Lung (tissue), 12 donors: ENCODE data around the gene EHMT1. TPM values are rescaled to one million over a fixed set of nuclear protein-coding genes. Genes with fewer than 3 reads are reported as not detected.
A peak's percentile ranks its signal among the peaks of the same experiment; 100 is the strongest.

Experiments used
- ATAC-seq: fragments of 200-7000 bp; cut with Tn5 transposase; one replicate; pipeline ENCODE4 v1.9.1; 2020; ENCODE audit warnings: moderate number of reproducible peaks; ENCODE audit not compliant: insufficient read depth, low FRiP score
- DNase-seq, 3 donors: peaks; one replicate each; pipeline ENCODE4 v3.0.0-alpha.2; 2013 to 2017
- H3K27ac ChIP-seq, 2 donors: one replicate each; pipeline ENCODE4 v1.5.1; 2013; ENCODE audit warnings: mild to moderate bottlenecking in 2 of 2, moderate library complexity in 2 of 2, control low read depth in 1 of 2, inconsistent platforms in 1 of 2, low read depth in 1 of 2, low read length in 1 of 2
- H3K27me3 ChIP-seq, 3 donors: one replicate each; pipeline ENCODE4 v1.5.1; 2013; ENCODE audit warnings: low read length in 2 of 3; ENCODE audit not compliant: control insufficient read depth in 3 of 3, insufficient read depth in 3 of 3
- H3K36me3 ChIP-seq, 4 donors: one replicate each; pipeline ENCODE4 v1.5.1; 2013; ENCODE audit warnings: low read length in 4 of 4, mild to moderate bottlenecking in 1 of 4, moderate library complexity in 1 of 4; ENCODE audit not compliant: control insufficient read depth in 4 of 4, insufficient read depth in 4 of 4
- H3K4me1 ChIP-seq, 5 donors: one replicate each; pipeline ENCODE4 v1.5.1; 2013; ENCODE audit warnings: low read length in 5 of 5, mild to moderate bottlenecking in 2 of 5, moderate library complexity in 1 of 5; ENCODE audit not compliant: control insufficient read depth in 5 of 5, insufficient read depth in 5 of 5
- H3K4me3 ChIP-seq: one replicate; pipeline ENCODE4 v1.5.1; 2013; ENCODE audit warnings: mild to moderate bottlenecking, control low read depth, moderate library complexity
- H3K9ac ChIP-seq, 2 donors: one replicate each; pipeline ENCODE4 v1.5.1; 2013; ENCODE audit warnings: low read length in 2 of 2, control low read depth in 1 of 2; ENCODE audit not compliant: insufficient read depth in 1 of 2
- H3K9me3 ChIP-seq, 4 donors: one replicate each; pipeline ENCODE4 v1.5.1; 2013; ENCODE audit warnings: low read length in 3 of 4, mild to moderate bottlenecking in 1 of 4, moderate library complexity in 1 of 4; ENCODE audit not compliant: control insufficient read depth in 4 of 4, insufficient read depth in 3 of 4
- WGBS, 2 donors: extraction: QIAGEN DNeasy Blood & Tissue Kit; methylation state at CpG; one replicate each; pipeline ENCODE4 v1.1.7; 2013; 5-methylcytosine and 5-hydroxymethylcytosine counted together
- polyA plus RNA-seq, 2 donors: library from polyadenylated mRNA; stranded (reverse); fragments of 200-250 nt; gene quantifications; one replicate each; pipeline ENCODE4 v1.2.1, GENCODE V29; 2013
- total RNA-seq, 2 donors: library from RNA; depleted of rRNA in 1 of 2; stranded (reverse); fragments of >200 nt in 1 of 2; gene quantifications; one replicate each; pipeline ENCODE4 v1.2.1, GENCODE V29; 2014 to 2021
- TF ChIP-seq, protein P1 (sequence below): IDR thresholded peaks from 2 replicates; pipeline ENCODE4 v1.5.1; 2012; ENCODE audit warnings: mild to moderate bottlenecking; ENCODE audit errors: control extremely low read depth, extremely low read depth
- donor health status: control.
- donor health status: control.
- donor health status: Bipolar disorder and iron deficiency.
- donor health status: healthy.
- donor health status: DM: yes; HTN: yes; CAD: no.

Gene EHMT1
- total and polyA plus RNA-seq, 4 donors: 32.2 to 91.5 (median 58.1) TPM

GRCh38 chr9:137588891-137589290 lies 29.9 kb upstream of the EHMT1 start:
- Histone ChIP-seq H3K27ac (no peak overlapping the region), H3K9me3 (no peaks in the 10 kb centered on the region), H3K9ac (no peak overlapping the region), H3K4me1 (peaks cover 0 to 19% (median 3%) of the 10 kb centered on the region in 5 donors), H3K27me3 (no peaks in the 10 kb centered on the region), H3K4me3 (no peak overlapping the region), H3K36me3 (peaks cover 0 to 24% (median 19%) of the 10 kb centered on the region in 4 donors)
- no peak for DNase-seq
- ATAC-seq: no peak
- WGBS, 2 donors: 90 to 94% methylated on average over 6 of the region's 6 CpGs
- TF ChIP-seq, protein P1, sequence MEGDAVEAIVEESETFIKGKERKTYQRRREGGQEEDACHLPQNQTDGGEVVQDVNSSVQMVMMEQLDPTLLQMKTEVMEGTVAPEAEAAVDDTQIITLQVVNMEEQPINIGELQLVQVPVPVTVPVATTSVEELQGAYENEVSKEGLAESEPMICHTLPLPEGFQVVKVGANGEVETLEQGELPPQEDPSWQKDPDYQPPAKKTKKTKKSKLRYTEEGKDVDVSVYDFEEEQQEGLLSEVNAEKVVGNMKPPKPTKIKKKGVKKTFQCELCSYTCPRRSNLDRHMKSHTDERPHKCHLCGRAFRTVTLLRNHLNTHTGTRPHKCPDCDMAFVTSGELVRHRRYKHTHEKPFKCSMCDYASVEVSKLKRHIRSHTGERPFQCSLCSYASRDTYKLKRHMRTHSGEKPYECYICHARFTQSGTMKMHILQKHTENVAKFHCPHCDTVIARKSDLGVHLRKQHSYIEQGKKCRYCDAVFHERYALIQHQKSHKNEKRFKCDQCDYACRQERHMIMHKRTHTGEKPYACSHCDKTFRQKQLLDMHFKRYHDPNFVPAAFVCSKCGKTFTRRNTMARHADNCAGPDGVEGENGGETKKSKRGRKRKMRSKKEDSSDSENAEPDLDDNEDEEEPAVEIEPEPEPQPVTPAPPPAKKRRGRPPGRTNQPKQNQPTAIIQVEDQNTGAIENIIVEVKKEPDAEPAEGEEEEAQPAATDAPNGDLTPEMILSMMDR: no peak

DNA sequence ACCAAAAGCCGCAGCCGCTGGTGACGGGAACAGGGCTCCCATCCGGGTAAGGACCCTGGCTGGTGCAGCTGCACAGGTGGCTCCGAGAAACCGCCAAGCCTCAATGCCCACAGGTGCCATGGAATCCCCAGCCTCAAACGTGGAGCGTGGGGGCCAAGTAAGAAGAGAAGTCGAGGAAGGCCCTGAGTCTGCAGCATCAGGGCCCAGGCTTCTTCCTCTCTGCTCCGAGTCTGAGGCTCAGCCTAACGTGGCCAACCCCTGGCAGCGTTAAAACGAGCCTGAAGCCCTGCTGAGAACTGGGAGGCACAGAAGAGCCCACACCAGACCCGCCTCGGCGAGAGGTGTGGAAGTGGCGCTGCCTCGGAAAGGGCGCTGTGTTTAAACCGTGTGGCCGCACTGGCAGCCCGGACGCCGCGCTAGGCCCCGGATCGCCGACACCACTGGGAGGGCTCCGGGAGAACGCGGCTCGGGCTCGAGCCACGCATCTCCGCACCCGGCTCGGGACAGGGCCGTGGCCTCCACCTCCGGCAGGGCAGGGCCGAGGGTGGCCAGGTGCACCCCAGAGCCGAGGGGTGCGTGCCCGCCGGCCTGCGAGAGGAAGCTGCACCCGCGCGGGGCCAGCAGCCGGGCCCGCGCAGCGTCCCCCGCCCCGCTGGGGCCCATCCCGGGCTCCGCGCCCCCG lies 29.2 kb upstream of the EHMT1 start:
- Histone ChIP-seq H3K4me1 (peaks cover 0 to 19% (median 3%) of the 10 kb centered on the region in 5 donors), H3K9ac (peak overlapping the region; percentile 46 to 65), H3K9me3 (no peaks in the 10 kb centered on the region), H3K4me3 (peak overlapping the region; percentile 69), H3K36me3 (peaks cover 0 to 22% (median 16%) of the 10 kb centered on the region in 4 donors), H3K27ac (no peak overlapping the region), H3K27me3 (no peaks in the 10 kb centered on the region)
- TF ChIP-seq, protein P1: no peak
- ATAC-seq (no peak), DNase-seq (no peak)
- WGBS, 2 donors: 7 to 12% methylated on average over 45 to 58 of the region's 58 CpGs

DNA sequence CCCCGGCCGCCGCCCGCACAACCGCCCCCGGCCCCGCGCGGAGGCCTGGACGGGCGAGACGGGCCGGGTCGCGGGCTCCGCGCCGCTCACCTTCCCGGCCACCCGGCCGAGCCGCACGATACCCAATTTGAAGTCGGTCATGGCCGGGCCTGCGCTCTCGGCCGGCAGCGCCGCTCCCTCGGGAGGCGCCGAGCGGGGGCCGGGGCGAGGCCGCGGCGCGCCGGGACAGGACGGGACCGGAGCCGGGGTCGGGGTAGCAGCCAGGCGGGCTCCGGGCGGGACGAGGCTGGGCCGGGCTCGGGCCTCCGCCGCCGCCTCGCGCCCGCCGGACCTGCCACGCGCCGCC lies 28.7 kb upstream of the EHMT1 start:
- Histone ChIP-seq H3K36me3 (peaks cover 0 to 22% (median 13%) of the 10 kb centered on the region in 4 donors), H3K9ac (no peak overlapping the region), H3K4me1 (peaks cover 0 to 19% (median 3%) of the 10 kb centered on the region in 5 donors), H3K27ac (peak overlapping the region in 1 of 2 donors; percentile 43), H3K4me3 (peak overlapping the region; percentile 69), H3K9me3 (no peaks in the 10 kb centered on the region), H3K27me3 (no peaks in the 10 kb centered on the region)
- ATAC-seq (no peak), DNase-seq (no peak)
- 0 to 1% methylated on average over 29 to 61 of the region's 61 CpGs for WGBS, 2 donors
- TF ChIP-seq, protein P1: no peak
